T-helper 17 cell (primary cell): Measurements from ENCODE around the gene RFC5. TPM values are rescaled to one million over a fixed set of nuclear protein-coding genes. Genes with fewer than 3 reads are reported as not detected.
A peak's percentile ranks its signal among the peaks of the same experiment; 100 is the strongest.
"Not testable (repeated sequence)": the region's sequence is repeated elsewhere in the genome, so short reads cannot be mapped to it uniquely, and the experiment has no call there.

Source experiments
- ATAC-seq: fragments of 150-1000 bp; cut with Tn5 transposase; 2 replicates; pipeline ENCODE4 v1.10.0; 2021; ENCODE audit warnings: mild to moderate bottlenecking, moderate library complexity
- DNase-seq, 3 donors: peaks; one replicate each; pipeline versions ENCODE4 v3.0.0 to v3.0.0-alpha.2; 2020 to 2021
- H3K9me3 ChIP-seq: one replicate; pipeline ENCODE4 v1.7.0; 2013; ENCODE audit warnings: low read length, mild to moderate bottlenecking; ENCODE audit not compliant: control insufficient read depth, poor library complexity, severe bottlenecking
- H3K27ac Mint-ChIP-seq: one replicate; pipeline ENCODE4 v1.8.0; 2022; ENCODE audit warnings: mild to moderate bottlenecking, moderate library complexity, mixed read lengths
- H3K27me3 Mint-ChIP-seq: one replicate; pipeline ENCODE4 v1.8.0; 2022; ENCODE audit warnings: mixed read lengths
- H3K36me3 Mint-ChIP-seq: one replicate; pipeline ENCODE4 v1.8.0; 2022; ENCODE audit warnings: low read depth, mixed read lengths
- H3K4me1 Mint-ChIP-seq: one replicate; pipeline ENCODE4 v1.8.0; 2022; ENCODE audit warnings: mild to moderate bottlenecking, mixed read lengths
- H3K4me3 Mint-ChIP-seq: one replicate; pipeline ENCODE4 v1.8.0; 2022; ENCODE audit warnings: mild to moderate bottlenecking, moderate library complexity, mixed read lengths
- total RNA-seq, 4 donors: library from RNA in 2 of 4; stranded (reverse) in 2 of 4; gene quantifications; one replicate each; pipeline ENCODE4 v1.2.3 and lab custom pipeline; 2022 to 2026

RFC5 gene
- total RNA-seq, 2 donors from 2014 or later = 10.6 to 15.8 TPM

DNA sequence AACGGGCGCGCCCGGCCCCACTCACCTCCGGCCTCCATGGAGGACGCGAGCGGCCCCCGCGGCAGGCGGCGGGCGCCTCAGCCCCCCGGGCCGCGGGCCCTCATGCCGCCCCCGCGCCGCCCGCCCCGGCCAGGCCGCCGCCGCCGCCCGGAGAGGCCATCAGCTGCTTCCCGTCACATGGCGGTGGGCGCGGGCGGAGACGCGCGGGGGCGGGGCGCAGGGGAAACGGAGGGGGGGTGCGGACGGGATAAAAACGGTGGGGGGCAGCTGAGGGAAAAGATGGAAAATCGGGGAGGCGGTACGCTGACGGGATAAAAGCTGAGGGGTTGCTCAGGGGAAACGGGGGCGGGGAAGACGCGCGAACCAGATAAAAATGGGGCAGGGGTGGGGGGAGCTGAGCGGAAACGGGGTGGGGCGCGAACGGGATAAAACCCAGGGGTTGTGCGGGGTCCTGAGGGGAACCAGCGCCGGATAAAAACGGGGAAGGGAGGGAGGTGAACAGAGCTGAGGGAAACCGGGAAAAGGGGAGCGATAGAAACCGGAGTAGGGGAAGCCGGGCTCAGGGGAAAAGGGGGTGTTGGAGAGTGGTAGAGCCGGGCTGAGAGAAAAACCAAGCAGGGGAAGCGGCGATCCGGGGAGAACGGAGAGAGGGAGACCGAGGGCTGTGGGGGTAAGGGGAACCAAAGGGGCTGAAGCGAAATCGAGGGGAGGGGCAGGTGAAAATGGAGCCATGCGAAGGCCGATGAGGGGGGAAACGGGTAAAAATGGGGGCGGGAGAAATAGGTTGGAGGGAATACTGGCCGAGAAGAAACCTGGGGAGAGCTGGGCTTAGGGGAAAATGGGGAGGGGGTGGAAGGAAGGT, 44.7 kb downstream of the RFC5 start, which contains the start of gene WSB2:
Gene WSB2, minus strand, starts transcription at position 169 of the 862 bp plus-strand sequence. Its CDS starts 131 bp downstream, at position 38.
- peak within 1 kb of the TSS; percentile 99 for H3K4me3 Mint-ChIP-seq
- peaks cover 38% of the 10 kb centered on the region for H3K4me1 Mint-ChIP-seq
- H3K36me3 Mint-ChIP-seq = no peaks in the 10 kb centered on the region
- peak within 1 kb of the TSS; percentile 95 for H3K27ac Mint-ChIP-seq
- H3K9me3 ChIP-seq = no peaks in the 10 kb centered on the region
- ATAC-seq (peak; percentile 46), DNase-seq (peak; percentile 16 to 55 (median 53))
- H3K27me3 Mint-ChIP-seq = no peaks in the 10 kb centered on the region

GRCh38 chr12:118061873-118062843, 45.7 kb downstream of the RFC5 start:
- H3K27ac Mint-ChIP-seq = peak overlapping the region; percentile 95
- ATAC-seq = peak; percentile 24
- H3K36me3 Mint-ChIP-seq = no peaks in the 10 kb centered on the region

GRCh38 chr12:118063576-118064391, 47.3 kb downstream of the RFC5 start:
- Mint-ChIP-seq H3K4me1 (peaks cover 38% of the 10 kb centered on the region), H3K27ac (peak overlapping the region; percentile 95), H3K27me3 (peaks cover 6% of the 10 kb centered on the region), H3K4me3 (peak overlapping the region; percentile 99), H3K36me3 (peaks cover 5% of the 10 kb centered on the region)
- ATAC-seq (no peak), DNase-seq (no peak)
- H3K9me3 ChIP-seq = no peaks in the 10 kb centered on the region

More at GRCh38 chr12:118061873-118062843, 45.7 kb downstream of the RFC5 start:
- H3K27me3 Mint-ChIP-seq = no peaks in the 10 kb centered on the region
- no peak for DNase-seq
- H3K4me3 Mint-ChIP-seq = peak overlapping the region; percentile 99
- no peaks in the 10 kb centered on the region for H3K9me3 ChIP-seq
- peaks cover 39% of the 10 kb centered on the region for H3K4me1 Mint-ChIP-seq

- no peak overlapping the region for H3K27ac Mint-ChIP-seq
- H3K9me3 ChIP-seq = no peaks in the 10 kb centered on the region
- H3K27me3 Mint-ChIP-seq = peaks cover 9% of the 10 kb centered on the region
- peaks cover 5% of the 10 kb centered on the region for H3K36me3 Mint-ChIP-seq
- no peak for DNase-seq
- peak; percentile 32 for ATAC-seq
- H3K4me3 Mint-ChIP-seq = peak overlapping the region; percentile 25
- peaks cover 33% of the 10 kb centered on the region for H3K4me1 Mint-ChIP-seq
Measured at GRCh38 chr12:118064608-118065007, 48.1 kb downstream of the RFC5 start.

GRCh38 chr12:118065380-118065779, 48.9 kb downstream of the RFC5 start:
- peaks cover 5% of the 10 kb centered on the region for H3K36me3 Mint-ChIP-seq
- no peak overlapping the region for H3K27ac Mint-ChIP-seq
- ATAC-seq (no peak), DNase-seq (no peak)
- H3K4me3 Mint-ChIP-seq = no peak overlapping the region
- peaks cover 27% of the 10 kb centered on the region for H3K4me1 Mint-ChIP-seq
- H3K9me3 ChIP-seq = no peaks in the 10 kb centered on the region
- H3K27me3 Mint-ChIP-seq = peaks cover 9% of the 10 kb centered on the region

DNA sequence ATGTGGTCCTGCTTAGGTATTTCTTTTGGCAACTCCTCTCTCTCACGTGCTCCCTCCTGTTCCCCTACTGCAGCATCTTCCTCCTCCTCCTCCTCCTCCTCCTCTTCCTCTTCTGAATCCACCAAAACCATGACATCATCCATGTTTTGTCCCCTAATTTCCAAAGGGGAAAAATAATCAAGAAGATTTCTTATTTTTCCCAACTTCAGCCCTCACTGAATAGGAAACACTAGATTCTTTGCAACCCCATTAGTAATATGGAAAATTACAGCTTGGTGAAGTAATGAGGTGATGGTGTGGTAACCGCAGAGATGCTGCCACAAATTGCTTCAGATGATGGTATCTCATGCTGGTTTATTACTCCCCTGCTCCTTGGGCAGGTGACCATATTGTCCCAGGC, 51.9 kb downstream of the RFC5 start:
- H3K9me3 ChIP-seq = no peaks in the 10 kb centered on the region
- Mint-ChIP-seq H3K27ac (no peak overlapping the region), H3K36me3 (peaks cover 5% of the 10 kb centered on the region), H3K4me1 (peaks cover 17% of the 10 kb centered on the region), H3K4me3 (no peak overlapping the region), H3K27me3 (peaks cover 9% of the 10 kb centered on the region)
- no peak for ATAC-seq
- no peak for DNase-seq

DNA sequence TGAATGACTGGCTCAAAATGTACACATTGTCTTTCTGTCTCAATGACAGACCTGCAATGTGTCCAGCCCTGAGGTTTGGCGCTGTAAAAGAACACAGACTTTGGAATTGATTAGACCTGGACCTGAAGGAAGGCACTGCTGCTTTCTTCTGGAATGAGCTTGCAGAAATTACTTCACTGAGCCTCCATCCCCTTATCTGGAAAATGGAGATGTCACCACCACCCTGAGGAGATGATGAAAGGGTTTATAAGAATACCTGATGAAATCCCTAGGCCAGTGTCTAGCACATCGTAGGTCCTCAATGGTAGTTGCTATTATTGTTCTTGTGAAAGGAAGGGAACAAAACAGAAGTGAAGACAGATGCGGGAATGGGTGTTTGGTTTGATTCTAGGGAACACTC, 54.1 kb downstream of the RFC5 start:
- Mint-ChIP-seq H3K4me3 (no peak overlapping the region), H3K4me1 (peaks cover 4% of the 10 kb centered on the region), H3K27me3 (peaks cover 9% of the 10 kb centered on the region), H3K36me3 (peaks cover 5% of the 10 kb centered on the region), H3K27ac (no peak overlapping the region)
- H3K9me3 ChIP-seq = no peaks in the 10 kb centered on the region
- ATAC-seq (no peak), DNase-seq (no peak)

GRCh38 chr12:118073768-118074167, 57.3 kb downstream of the RFC5 start:
- Mint-ChIP-seq H3K36me3 (no peaks in the 10 kb centered on the region), H3K4me3 (no peak overlapping the region), H3K27ac (peak overlapping the region; percentile 29), H3K4me1 (no peaks in the 10 kb centered on the region), H3K27me3 (peaks cover 3% of the 10 kb centered on the region)
- DNase-seq (no peak), ATAC-seq (no peak)
- H3K9me3 ChIP-seq = no peaks in the 10 kb centered on the region

GRCh38 chr12:118081521-118081920, 65.0 kb downstream of the RFC5 start:
- H3K27ac Mint-ChIP-seq, H3K36me3 Mint-ChIP-seq, ATAC-seq, H3K9me3 ChIP-seq, H3K27me3 Mint-ChIP-seq, H3K4me3 Mint-ChIP-seq, H3K4me1 Mint-ChIP-seq, DNase-seq: not testable (repeated sequence)

Other genes with a start within 250 kb of the RFC5 start
- under 1 TPM; 0.05 to 0.10 TPM for gene KSR2, start 47.7 kb upstream of the RFC5 start, total RNA-seq
- 10 to 100 TPM; 26.9 to 36.2 TPM for gene WSB2, start 44.5 kb downstream of the RFC5 start, total RNA-seq
- gene VSIG10, start 87.3 kb downstream of the RFC5 start, total RNA-seq = 1 to 10 TPM; 1.3 to 3.9 TPM
- gene PEBP1, start 119.4 kb downstream of the RFC5 start, total RNA-seq = 100 to 1,000 TPM; 108 to 113 TPM